ENCODE results near the gene TFRC.
A peak's percentile ranks its signal among the peaks of the same experiment; 100 is the strongest.
"Not testable (repeated sequence)": the region's sequence is repeated elsewhere in the genome, so short reads cannot be mapped to it uniquely, and the experiment has no call there.

The TFRC gene

DNA sequence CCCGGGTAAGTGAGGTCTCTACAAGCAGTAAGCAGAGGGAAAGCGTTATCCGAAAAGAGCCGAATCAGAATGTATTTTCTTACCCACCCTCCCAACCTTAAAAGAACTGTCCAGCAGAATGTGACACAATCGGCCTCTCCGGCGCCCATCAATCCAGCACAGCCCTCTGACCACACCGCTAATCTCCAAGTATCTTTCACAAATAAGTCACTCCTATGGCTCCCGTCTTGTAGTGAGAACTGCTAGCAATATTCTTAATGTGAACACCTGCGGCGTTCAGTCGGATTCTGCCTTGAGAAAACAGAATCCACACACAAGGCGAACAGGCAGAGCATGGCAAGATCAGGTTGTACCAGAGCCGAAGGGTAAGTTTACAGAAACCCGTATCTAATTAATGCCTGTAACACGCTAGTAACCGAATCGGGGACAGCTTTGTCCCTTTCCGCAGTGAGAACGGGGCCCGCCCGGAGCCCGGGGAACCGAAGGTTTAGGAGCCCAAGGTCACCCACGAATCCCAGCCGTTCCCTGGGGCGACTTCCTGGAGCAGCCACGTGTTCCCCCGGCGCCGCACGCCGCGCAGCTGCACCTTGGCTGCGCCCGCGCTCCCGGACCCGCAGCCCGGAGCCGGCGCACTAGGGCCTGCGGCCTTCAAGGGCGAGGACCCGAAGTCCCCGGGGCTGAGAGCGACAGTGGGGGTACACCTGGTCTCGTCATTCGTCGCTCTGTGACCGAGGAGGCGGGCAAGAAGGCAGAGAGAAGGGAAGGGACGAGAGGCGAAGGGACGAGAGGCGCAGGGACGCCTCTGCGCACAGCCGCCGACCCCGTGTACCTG is 672 bp downstream of the TFRC start:
- peak; percentile 34 for DNase-seq

DNA sequence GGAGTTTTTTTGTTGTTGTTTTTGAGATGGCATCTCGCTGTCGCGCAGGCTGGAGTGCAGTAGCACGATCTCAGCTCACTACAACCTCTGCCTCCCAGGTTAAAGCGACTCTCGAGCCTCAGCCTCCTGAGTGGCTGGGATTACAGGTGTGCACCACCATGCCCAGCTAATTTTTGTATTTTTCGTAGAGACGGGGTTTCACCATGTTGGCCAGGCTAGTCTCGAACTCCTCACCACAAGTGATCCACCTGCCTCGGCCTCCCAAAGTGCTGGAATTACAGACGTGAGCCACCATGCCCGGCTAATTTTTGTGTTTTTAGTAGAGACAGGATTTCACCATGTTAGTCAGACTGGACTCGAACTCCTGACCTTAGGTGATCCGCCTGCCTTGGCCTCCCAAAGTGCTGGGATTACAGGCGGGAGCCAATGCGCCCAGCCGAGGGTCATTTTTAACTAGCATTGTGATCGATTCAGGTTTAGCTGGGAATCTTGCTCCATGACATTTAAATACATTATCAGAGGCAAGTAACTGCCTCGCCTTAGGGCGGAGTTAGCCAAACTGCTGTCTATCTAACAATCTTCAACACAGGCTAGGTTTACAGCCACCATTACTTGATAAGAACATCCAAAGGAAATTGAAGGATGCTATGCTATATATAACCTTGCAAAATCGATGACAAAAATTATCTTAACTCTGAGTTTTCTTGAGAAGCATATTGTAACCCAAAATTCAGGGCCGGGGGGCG is 1.6 kb downstream of the TFRC start:
- DNase-seq, result not testable (repeated sequence)

DNA sequence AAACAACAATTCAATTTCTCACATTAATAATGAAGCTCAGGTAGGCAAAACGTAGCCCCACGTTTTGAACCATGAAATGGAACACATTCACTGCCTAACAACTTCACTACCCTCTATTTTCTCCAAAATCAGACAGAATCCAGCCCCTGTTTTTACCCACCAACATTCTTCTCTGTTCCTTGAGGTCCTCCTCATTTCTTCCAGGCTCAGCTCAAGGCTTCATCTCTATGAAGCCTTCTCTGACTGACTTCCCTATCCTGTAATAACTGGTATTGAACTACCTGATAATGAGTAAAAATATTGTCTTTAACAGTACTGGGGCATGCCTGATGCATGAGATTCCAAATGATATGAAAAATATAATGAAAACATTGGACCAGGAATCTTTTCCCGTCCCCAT is 2.2 kb downstream of the TFRC start:
- DNase-seq, result no peak

DNA sequence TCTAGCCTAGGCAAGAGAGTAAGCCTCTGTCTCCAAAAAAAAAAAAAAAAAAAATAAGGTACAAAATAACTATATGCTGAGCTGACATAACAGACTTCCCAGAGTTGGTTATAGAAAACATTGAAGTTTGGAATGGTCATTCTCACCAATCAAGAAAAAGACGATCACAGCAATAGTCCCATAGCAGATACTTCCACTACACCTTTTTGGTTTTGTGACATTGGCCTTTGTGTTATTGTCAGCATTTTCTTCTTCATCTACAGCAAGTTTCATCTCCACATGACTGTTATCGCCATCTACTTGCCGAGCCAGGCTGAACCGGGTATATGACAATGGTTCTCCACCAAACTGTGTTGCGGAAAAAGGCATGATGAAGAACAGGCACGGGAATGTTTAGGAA is 6.9 kb downstream of the TFRC start:
- DNase-seq, result no peak

DNA sequence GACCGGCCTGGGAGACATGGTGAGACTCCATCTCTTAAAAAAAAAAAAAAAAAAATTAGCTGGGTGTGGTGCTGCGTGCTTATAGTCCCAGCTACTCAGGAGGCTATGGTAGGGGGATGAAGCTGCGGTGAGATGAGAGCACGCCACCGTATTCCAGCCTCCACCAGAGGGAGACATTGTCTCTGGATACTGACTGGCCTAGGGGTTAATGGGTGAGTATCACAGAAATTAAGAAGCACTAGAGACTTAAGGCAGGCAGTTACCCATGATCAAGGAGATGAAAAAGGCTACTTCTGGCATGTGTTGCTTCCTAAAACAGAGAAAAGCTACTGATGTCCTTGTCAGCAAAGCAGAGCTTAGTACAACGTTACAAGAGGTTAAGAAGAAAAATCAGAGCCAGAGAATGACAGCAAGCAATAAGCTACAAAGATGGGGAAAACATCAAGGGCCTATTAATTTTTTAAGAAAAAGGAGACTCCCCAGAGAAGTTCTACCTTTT is 8.6 kb downstream of the TFRC start:
- peak; percentile 70 for DNase-seq

DNA sequence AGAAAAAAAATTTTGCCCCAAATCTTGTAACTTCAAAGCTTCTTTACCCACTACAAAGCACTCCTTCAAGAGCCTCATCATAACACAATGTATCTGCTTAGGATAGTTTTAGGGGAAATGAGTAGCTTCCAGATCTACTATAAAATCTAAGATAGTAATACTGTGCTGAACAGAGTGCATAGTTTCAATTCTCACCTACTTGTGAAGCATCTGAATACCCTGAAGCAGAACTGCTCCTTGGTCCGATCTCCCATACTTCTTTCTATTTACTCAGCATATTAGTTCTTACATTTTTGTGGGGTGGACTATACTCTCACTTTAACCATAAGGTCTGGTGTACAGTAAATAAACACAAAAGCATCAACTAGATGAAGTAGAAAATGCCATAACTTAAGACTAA is 9.6 kb downstream of the TFRC start:
- DNase-seq, result no peak

DNA sequence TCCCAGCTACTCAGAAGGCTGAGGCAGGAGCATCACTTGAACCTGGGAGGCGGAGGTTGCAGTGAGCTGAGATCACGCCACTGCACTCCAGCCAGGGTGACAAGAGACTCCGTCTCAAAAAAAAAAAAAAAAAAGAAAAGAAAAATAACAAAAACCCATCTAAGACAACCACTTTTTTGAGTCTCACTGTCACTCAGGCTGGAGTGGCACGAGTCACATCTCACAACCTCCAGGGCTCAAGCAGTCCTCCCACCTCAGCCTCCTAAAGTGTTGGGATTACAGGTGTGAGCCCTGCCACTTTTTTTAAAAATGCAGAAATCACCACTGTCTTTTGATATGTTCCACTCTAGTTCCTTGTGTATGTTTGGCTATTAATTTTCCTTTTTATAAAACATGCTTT is 13.1 kb downstream of the TFRC start:
- not testable (repeated sequence) for DNase-seq

DNA sequence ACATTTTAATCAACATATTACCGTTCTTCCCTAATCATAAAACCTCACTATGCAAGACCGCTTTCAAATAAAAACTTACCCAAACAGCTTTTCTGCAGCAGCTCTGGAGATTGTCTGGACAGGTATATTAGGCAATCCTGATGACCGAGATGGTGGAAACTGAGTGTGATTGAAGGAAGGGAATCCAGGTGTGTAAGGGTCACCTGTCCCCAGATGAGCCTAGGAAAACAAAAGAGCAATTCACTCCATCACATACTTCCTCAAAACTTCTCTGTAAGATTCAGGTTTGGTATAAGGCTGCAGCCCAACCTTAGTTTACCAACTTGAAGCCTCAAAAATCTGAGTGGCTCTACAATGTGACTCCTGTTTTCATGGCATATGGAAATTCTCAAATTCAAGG is 14.5 kb downstream of the TFRC start:
- DNase-seq, result no peak

DNA sequence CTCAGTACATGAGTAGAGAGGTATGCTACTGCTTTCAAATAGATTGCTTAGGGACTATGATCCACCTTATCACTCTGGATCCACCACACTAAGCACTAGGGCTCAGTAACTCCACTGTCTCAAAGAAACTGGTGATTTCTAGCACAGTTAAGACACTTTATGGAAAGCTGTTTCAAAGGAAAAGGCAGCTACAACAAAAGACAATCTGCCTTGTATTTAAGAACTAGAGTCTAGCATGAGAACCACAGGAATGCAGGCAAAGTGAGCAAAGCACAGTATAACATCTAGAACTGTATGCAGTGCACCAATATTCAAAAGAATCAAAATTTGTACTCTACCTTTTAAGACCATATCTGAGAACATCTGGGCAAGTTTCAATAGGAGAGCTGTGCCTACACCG is 17.9 kb downstream of the TFRC start:
- DNase-seq, result no peak

DNA sequence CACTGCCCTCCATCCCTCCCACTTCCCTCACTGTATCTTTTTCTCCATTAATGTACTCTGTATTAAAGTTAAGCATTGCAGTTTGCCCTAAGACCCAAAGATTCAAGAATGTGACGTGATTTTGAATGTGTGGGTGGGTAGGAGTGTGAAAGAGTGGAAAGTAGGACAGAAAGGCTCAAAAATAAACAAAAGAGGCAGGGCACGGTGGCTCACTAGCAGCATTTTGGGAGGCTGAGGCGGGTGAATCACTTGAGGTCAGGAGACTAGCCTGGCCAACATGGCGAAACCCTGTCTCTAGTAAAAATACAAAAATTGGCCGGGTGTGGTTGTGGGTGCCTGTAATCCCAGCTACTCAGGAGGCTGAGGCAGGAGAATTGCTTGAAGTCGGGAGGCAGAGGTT is 18.4 kb downstream of the TFRC start:
- peak; percentile 19 for DNase-seq

DNA sequence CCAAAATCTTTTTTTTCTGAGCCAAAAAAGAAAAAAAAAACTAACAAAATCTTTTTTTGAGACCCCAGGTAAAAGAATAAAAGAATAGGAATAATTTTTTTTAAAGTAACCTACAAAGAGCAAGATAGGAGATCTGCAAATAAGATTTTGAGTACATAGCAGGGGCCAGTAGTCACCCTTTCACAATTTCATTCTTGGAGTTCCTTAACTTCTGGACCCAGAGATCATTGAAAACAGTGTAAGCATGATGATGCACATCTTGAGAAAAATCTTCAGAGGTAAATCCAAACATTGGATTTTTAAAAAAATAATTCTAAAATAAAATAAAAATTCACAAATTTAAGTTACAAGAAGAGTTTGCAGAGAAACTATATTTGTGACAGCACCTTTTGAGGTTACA is 18.8 kb downstream of the TFRC start:
- DNase-seq, result no peak

DNA sequence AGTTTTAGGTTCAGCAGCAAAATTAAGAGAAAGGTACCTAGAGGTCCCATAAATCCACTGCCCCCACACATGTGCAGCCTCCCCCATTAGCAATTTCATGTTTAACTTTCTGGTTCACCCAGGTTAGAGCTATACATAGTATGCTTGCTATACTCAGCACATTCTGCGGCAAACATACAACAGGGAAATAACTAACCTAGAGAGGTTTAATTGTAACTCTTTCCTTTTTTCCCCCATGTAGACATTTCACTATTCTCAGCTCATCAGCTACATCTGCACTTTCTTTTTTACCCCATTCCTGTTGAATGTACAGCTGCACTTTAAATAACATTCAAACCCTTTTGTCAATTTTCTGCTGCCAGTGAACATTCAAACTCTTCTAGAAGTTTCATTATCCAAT is 21.1 kb downstream of the TFRC start:
- DNase-seq, result no peak

DNA sequence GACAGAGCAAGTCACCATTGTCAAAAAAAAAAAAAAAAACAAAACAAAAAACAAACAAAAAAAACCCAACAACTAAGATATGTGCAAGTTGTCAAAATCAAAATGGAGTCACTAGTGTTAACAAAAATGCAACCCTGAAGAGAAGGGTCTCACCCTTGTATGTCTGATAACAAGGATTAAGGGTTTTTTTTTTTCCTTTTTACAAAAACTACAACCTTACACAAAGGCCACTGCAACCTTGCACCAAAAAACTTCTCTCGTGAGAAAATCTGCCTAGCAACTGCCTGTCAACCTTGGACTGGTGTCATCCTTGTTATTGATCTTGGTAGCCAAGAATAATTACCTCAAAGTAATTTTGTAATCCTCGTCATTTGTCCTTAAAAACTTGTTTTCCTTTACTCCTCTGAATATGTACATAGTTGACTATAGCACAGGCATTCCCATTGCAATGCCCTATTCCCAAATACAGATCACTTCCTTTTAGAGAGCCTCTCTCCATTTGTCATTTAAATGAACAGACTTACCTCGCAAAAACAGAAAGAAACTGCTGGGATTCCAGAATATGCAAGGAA is 24.0 kb downstream of the TFRC start:
- no peak for DNase-seq

DNA sequence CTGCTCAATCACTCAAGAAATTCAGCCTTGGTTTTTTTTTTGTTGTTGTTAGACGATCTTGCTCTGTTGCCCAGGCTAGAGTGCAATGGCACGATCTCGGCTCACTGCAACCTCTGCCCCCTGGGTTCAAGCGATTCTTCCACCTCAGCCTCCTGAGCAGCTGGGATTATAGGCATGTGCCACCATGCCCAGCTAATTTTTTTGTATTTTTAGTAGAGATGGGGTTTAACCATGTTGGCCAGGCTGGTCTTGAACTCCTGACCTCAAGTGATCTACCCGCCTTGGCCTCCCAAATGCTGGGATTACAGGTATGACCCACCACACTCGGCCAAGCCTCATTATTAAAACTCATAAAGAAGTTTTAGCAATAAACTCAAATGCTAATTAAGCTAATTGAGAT is 25.5 kb downstream of the TFRC start:
- not testable (repeated sequence) for DNase-seq

DNA sequence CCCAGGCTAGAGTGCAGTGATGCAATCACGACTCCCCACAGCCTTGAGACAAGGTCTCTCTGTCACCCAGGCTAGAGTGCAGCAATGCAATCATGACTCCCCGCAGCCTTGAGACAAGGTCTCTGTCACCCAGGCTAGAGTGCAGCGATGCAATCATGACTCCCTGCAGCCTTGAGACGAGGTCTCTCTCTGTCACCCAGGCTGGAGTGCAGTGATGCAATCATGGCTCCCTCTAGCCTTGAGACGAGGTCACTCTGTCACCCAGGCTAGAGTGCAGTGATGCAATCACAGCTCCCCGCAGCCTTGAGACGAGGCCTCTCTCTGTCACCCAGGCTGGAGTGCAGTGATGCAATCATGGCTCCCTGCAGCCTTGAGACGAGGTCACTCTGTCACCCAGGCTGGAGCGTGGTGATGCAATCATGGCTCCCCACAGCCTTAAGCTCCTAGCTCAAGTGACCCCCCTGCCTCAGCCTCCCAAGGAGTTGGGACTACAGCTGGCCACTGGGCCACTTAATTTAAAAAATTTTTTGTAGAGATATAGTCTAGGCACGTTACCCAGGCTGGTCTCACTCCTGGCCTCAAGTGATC is 26.1 kb downstream of the TFRC start:
- DNase-seq, result peak; percentile 100

DNA sequence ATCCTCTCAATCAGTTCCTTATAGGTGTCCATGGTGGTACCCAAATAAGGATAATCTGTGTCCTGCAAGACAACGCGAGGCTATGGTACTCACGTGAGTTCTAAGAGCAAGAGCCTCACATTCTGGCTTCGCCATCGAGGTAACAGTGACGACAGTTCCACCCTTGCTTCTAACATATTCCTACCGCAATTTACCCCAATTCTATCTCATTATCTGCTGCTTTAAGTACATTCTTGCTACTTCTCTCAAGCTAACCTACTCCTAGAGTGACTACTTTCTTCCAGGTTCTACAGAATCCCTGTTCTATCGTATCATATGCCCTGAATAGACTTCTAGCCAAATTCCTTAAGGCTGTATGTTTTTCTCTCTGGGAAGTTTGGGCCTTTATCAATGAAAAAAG is 26.6 kb downstream of the TFRC start:
- no peak for DNase-seq

DNA sequence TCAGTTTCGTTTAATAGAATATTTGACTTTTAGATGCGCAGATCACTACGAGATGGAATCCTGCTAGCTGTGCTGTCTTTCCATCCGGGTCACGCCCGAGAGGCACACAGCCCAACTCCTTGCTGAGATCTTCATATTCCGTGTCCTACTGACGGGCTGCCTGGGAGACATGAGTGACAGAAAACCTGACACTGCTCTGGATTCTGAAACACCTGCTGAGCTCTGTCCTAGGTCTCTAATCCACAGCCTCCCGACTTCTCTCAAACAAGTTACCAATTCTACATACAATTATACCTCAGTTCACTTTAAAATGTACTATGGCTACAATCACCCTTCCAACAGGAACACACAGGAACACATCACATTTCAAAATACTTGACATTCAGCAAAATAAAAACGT is 27.2 kb downstream of the TFRC start:
- no peak for DNase-seq

DNA sequence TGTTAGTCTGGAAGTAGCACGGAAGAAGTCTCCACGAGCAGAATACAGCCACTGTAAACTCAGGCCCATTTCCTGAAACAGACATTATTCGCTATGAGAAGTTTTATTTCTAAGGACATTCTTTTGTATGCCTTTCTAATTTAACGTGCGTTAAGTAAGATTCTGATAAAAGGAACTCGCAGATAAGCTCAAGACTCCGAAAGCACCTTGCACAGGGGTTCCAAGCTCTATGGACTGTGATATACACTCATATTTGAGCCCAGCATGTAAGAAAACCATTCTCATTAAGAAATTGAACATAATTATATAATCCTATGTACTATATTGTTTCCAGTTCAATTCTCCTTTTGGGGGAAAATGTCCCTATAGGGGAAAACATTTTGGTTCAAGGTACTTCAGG is 28.4 kb downstream of the TFRC start:
- no peak for DNase-seq

DNA sequence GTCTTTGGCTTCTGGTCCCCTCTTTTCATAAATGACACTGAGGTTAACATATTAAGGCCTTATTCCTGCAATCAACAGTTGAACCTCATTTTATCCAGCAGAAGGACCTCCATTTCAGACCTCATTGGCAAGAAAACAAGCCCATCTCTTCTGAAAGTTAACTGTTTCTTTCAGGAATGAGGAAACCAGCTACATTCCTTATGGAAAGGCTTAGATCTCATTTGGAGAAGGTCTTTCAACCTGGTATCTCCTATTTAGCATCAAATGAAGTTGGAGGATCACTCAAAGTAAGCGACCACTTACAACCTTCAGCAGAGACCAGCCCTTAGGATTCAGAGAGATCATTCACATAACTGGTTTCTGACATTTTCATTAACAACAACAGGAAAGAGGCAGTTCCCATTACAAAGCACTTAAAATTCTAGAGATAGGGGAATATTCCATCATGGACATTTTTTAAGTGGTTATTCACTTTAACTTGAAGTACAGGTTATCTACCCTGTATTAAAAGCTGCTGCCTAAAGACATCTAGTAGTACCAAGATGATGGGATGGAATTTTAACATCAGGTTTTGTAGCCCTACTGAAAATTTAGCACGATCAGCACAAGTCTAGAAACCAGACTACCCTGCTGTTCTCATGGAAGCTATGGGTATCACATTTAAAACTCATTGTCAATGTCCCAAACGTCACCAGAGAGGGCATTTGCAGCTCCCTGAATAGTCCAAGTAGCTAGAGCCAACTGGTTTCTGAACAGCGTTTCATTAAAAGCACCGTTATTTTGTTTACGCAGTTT is 30.4 kb downstream of the TFRC start:
- DNase-seq, result no peak

DNA sequence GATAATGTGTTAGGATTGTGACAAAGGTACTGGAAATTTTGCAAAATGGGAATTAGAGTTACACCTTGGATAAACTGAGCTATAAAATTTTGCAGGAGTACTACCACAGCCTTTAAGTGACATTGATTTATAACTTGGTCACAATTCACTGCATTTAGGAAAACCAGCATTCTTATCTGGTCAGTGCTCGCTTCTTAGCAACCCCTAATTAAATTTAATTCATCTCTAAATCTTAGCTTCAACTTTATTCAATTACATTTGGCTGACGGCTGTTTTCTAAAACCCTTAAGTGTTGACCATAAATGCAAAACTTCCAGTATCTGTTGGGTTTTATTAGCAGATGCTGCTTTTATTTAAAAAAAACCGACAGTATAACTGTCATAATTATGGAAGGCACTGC is 31.3 kb downstream of the TFRC start:
- DNase-seq, result no peak

DNA sequence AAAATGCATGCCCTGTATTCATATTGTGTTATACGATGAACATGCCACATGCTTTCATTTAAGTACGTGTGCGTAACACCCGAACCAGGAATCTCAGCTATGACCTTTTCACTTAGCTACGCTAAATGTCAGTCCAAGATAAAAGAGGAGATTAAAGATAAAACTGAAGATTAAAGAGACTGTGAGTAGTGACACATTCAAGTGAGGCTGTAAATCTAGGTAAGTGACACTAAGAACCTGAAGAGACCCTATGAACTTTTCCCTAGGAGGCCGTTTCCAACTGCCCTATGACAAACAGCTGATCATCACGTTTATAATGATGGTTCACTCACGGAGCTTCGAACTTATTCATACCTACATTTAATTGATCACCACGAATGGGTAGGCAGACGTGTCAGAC is 32.2 kb downstream of the TFRC start:
- DNase-seq, result no peak

DNA sequence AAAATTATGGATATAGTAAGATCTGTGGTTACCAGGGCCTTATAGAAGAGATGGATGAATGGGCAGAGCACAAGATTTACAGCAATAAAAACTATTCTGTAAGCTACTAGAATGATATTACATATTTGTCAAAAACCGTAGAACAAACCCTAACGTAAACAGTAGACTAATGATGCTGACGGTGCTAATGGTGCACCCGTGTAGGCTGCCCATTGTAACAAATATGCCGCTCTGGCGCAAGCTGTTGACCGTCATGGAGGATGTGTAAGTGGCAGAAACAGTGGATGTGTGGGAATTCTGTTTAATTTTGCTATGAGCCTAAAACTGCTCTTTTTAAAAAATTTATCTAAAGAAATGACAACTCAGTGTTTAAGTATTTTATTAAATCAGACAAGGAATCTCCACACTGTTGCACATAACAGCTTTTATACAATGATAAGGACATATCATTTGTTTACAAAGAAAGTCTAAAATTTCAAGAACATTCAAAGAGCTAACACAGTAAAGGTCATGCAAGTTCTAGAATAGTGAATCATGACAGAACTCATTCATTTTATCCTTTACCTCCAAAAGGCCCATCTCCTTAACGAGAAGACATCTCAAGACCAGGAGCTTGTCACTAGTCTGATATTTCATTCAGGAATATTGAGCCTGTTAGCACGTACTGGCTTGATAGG is 32.8 kb downstream of the TFRC start:
- DNase-seq, result no peak
